GM12875 (cell line): Measurements from ENCODE around the gene BCAR3.

ENCODE experiments used
- H3K4me3 ChIP-seq: one replicate; pipeline ENCODE4 v1.5.1; 2011; ENCODE audit warnings: low read depth, low read length, control low read depth
- TF ChIP-seq, protein P1 (sequence below): IDR thresholded peaks from 2 replicates; pipeline ENCODE4 v1.5.1; 2011; ENCODE audit warnings: low read depth, mild to moderate bottlenecking, control low read depth, inconsistent platforms, low read length, moderate library complexity, borderline replicate concordance; ENCODE audit not compliant: insufficient read depth

BCAR3 gene

GRCh38 chr1:93668951-93669350 is 12.7 kb downstream of the BCAR3 start:
- TF ChIP-seq, protein P1, sequence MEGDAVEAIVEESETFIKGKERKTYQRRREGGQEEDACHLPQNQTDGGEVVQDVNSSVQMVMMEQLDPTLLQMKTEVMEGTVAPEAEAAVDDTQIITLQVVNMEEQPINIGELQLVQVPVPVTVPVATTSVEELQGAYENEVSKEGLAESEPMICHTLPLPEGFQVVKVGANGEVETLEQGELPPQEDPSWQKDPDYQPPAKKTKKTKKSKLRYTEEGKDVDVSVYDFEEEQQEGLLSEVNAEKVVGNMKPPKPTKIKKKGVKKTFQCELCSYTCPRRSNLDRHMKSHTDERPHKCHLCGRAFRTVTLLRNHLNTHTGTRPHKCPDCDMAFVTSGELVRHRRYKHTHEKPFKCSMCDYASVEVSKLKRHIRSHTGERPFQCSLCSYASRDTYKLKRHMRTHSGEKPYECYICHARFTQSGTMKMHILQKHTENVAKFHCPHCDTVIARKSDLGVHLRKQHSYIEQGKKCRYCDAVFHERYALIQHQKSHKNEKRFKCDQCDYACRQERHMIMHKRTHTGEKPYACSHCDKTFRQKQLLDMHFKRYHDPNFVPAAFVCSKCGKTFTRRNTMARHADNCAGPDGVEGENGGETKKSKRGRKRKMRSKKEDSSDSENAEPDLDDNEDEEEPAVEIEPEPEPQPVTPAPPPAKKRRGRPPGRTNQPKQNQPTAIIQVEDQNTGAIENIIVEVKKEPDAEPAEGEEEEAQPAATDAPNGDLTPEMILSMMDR = no peak
- no peak overlapping the region for H3K4me3 ChIP-seq

DNA sequence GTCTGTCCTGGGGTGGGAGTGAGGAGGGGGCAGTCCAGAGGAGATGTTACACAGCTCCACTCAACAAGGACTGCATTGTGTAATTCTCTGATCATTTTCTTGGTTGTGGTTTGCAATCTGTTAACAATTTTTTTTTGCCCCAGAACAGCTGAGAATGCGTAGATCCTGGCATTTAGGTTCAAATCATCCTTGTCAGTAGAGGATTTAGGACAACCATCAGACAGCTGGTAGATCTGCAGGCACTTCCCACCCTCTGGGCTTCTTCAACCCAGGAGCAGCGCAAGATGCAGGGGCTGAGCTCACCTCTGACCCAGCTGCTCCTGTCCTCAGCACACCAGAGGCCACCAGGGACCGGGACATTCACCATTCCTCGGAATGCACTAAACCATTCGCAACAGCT is 13.5 kb downstream of the BCAR3 start:
- H3K4me3 ChIP-seq = no peak overlapping the region
- TF ChIP-seq, protein P1 = no peak

- no peak overlapping the region for H3K4me3 ChIP-seq
- TF ChIP-seq, protein P1 = no peak
These were observed 14.0 kb downstream of the BCAR3 start for GRCh38 chr1:93667642-93668041.

DNA sequence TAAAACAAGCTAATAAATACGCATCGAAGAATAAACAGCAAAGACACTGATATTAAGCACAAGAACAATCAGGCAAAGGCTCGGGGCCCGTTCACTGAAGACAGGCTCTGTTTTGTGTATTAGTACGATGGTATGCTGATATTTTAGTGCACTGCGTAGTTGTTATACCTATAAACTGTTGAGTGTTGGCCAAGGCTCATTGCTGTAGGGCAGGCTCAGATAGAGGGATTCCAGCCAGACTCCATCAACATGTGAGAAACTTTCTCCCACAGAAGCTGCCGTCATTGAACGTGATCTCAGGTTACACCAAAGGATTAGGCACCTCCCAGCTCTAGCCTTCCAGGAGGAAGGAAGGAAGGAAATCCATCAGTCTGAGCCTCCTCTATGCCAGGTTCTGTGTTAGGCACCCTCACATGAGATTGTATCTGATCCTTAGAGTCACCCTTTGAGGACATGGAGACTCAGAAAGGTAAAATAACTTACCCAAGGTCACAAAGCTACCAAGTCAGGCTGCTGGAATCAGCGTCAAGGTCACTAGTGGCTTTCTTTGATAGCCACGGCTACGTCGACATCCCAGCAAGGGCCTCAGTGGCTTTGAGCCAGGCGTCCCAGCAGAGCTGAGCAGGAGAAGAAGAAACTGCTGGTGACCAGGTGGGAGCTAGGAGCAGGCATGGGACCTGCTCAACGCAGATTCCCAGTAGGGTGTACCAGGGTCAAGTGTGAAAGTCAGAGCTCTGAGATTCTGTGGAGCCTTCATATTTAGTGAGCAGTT is 14.8 kb downstream of the BCAR3 start:
- TF ChIP-seq, protein P1 = no peak
- no peak overlapping the region for H3K4me3 ChIP-seq

DNA sequence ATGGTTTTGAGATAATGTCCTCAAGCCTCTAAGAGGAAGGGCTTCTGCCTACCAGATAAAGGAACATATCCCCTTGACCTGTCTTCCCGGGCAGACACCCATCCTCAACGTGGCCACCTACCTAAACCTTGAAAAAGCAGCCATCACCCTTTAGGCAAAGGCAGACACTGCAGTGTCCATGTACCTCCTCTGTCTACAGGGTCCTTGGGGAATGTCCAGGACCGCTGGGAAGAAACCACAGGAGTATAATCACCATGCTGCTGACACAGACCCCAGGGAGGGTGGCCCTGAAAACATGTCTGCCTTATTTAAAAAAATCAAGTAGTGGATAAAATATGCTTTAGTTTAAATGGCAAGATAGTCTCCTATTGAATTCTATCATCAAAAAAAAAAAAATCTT is 16.6 kb downstream of the BCAR3 start:
- TF ChIP-seq, protein P1 = no peak
- no peak overlapping the region for H3K4me3 ChIP-seq

GRCh38 chr1:93663208-93663614 is 18.4 kb downstream of the BCAR3 start:
- TF ChIP-seq, protein P1 = no peak
- no peak overlapping the region for H3K4me3 ChIP-seq
